DND-41 (cell line): Measurements from ENCODE around the gene FABP7.

Source experiments
- EZH2 ChIP-seq: IDR thresholded peaks from 3 replicates; pipeline ENCODE4 v1.6.1; 2012; ENCODE audit warnings: borderline replicate concordance, low read depth, mild to moderate bottlenecking, moderate library complexity, low read length, inconsistent platforms; ENCODE audit not compliant: severe bottlenecking
- TF ChIP-seq, protein P1 (sequence below): IDR thresholded peaks from 2 replicates; pipeline ENCODE4 v1.5.1; 2012; ENCODE audit warnings: borderline replicate concordance, low read length, moderate library complexity, mild to moderate bottlenecking; ENCODE audit not compliant: poor library complexity, severe bottlenecking; ENCODE audit errors: extremely low read depth

GRCh38 chr6:122785891-122786290, 6.4 kb downstream of the FABP7 start:
- TF ChIP-seq, protein P1, sequence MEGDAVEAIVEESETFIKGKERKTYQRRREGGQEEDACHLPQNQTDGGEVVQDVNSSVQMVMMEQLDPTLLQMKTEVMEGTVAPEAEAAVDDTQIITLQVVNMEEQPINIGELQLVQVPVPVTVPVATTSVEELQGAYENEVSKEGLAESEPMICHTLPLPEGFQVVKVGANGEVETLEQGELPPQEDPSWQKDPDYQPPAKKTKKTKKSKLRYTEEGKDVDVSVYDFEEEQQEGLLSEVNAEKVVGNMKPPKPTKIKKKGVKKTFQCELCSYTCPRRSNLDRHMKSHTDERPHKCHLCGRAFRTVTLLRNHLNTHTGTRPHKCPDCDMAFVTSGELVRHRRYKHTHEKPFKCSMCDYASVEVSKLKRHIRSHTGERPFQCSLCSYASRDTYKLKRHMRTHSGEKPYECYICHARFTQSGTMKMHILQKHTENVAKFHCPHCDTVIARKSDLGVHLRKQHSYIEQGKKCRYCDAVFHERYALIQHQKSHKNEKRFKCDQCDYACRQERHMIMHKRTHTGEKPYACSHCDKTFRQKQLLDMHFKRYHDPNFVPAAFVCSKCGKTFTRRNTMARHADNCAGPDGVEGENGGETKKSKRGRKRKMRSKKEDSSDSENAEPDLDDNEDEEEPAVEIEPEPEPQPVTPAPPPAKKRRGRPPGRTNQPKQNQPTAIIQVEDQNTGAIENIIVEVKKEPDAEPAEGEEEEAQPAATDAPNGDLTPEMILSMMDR, result no peak
- TF ChIP-seq EZH2, result no peak
